Activated CD4-positive, alpha-beta T cell treated with anti-CD3 and anti-CD28 coated beads, Interleukin-2, amount 50 U/mL, for 48 hours (primary cell): Measurements from ENCODE around the gene APIP.

Experiments used
- DNase-seq, 2 experiments: peaks; one replicate each; pipeline ENCODE4 v3.0.0-alpha.2; 2020

Gene APIP

DNA sequence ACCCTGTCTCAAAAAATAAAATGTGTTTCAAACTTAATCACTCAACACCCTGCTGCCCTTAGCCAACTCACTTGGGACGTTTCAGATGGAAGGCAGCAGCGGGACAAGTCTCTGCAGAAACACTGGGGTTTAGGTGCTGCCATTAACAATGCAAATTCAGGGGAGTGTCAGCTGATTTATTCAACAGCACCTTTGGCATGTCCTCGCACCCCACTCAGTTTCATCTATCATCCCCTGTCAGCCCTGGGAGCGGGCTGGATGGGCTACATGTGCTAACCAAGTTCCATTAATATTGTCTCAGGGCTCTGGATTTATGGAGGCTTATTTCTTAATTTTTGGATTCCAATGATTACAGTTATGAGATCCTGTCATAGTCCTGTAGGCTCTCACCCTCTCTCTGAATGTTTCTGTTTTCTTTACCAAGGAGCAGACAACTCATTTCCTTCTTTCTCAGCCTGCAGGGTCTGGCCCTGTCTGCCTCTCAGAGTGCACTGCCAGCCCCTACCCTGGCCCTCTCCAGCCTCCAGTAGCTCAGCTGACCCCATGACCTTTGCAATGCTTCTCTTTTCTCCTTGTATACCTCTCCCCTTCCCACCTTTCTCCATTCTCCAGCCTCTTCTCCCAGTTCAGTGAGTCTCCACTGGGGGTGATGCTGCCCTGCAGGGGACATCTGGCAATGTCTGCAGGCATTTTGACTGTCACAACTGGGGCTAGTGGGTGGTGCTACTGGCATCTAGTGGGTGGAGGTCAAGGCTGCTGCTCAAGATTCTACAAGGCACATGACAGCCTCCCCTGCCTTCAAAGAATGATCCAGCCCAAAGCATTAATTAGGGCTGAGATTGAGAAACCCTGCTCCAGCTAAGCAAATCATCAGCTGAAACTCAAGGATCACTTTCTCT is 79.0 kb downstream of the APIP start:
- no peak for DNase-seq

DNA sequence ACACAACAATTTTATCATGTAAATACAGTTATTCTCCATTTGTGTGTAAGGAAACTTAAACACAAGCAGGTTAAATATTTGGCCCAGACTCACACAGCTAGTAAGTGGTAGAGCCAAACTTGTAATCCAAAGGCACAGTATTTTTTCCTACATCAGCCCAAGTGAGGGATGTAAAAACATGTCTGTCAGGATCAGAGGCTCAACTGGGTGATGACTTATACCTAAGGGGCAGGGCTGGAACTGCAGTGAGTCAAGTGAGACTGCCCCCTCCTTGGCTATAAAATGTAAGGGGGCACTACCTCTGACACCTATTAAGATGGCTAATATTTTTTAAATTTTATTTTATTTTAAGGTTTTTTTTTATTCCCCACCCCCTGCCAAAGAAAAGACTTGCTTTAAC is 82.6 kb downstream of the APIP start:
- no peak for DNase-seq
